Stimulated activated CD4-positive, alpha-beta T cell treated with anti-CD3 and anti-CD28 coated beads, Interleukin-2, amount 100 ng/mL, for 4 hours (primary cell): ENCODE results near the gene OOEP.
"Not testable (repeated sequence)": the region's sequence is repeated elsewhere in the genome, so short reads cannot be mapped to it uniquely, and the experiment has no call there.

Source experiments
- DNase-seq: peaks from one replicate; pipeline ENCODE4 v3.0.0-alpha.2; 2020; ENCODE audit warnings: low read depth

OOEP gene

GRCh38 chr6:73369563-73369962 is at the start of gene OOEP:
Gene OOEP (minus strand): TSS chr6:73369897. CDS start chr6:73369792, 105 bp downstream.
- no peak for DNase-seq

GRCh38 chr6:73418081-73418741 is 48.5 kb upstream of the OOEP start:
- DNase-seq, result no peak

GRCh38 chr6:73413102-73413501 is 43.4 kb upstream of the OOEP start:
- DNase-seq, result no peak

GRCh38 chr6:73409395-73409794 is 39.7 kb upstream of the OOEP start:
- no peak for DNase-seq

GRCh38 chr6:73400656-73401055 is 31.0 kb upstream of the OOEP start:
- no peak for DNase-seq

GRCh38 chr6:73395875-73396274 is 26.2 kb upstream of the OOEP start:
- no peak for DNase-seq

GRCh38 chr6:73394577-73395354 is 25.1 kb upstream of the OOEP start, which contains the start of gene DDX43:
Gene DDX43 (plus strand): TSS chr6:73394828. CDS start chr6:73394906, 78 bp downstream.
- DNase-seq, result peak; percentile 28

- DNase-seq, result no peak
Measured at GRCh38 chr6:73393278-73393677, 23.6 kb upstream of the OOEP start.

- not testable (repeated sequence) for DNase-seq
Measured at GRCh38 chr6:73392188-73392587, 22.5 kb upstream of the OOEP start.

GRCh38 chr6:73391675-73392074 is 22.0 kb upstream of the OOEP start:
- DNase-seq, result no peak

- DNase-seq, result no peak
Measured at GRCh38 chr6:73389854-73390253, 20.2 kb upstream of the OOEP start.

GRCh38 chr6:73388800-73389512 is 19.3 kb upstream of the OOEP start:
- DNase-seq, result peak; percentile 28

- DNase-seq, result no peak
Measured at GRCh38 chr6:73388433-73388799, 18.7 kb upstream of the OOEP start.

- DNase-seq, result no peak
Measured at GRCh38 chr6:73382462-73383113, 12.9 kb upstream of the OOEP start.

GRCh38 chr6:73381531-73381930 is 11.8 kb upstream of the OOEP start:
- DNase-seq, result not testable (repeated sequence)

GRCh38 chr6:73377225-73377624 is 7.5 kb upstream of the OOEP start:
- DNase-seq, result no peak

- DNase-seq, result no peak
Measured at GRCh38 chr6:73375216-73375615, 5.5 kb upstream of the OOEP start.

GRCh38 chr6:73372516-73372915 is 2.8 kb upstream of the OOEP start:
- DNase-seq, result no peak

- DNase-seq, result no peak
Measured at GRCh38 chr6:73371984-73372383, 2.3 kb upstream of the OOEP start.

- no peak for DNase-seq
Measured at GRCh38 chr6:73369157-73369556, 540 bp downstream of the OOEP start.

GRCh38 chr6:73368675-73369074 is 1.0 kb downstream of the OOEP start:
- DNase-seq, result no peak

GRCh38 chr6:73367761-73368355 is 1.8 kb downstream of the OOEP start:
- no peak for DNase-seq
